SK-N-SH (cell line): ENCODE measurements around the gene CFAP299. TPM values are rescaled to one million over a fixed set of nuclear protein-coding genes. Genes with fewer than 3 reads are reported as not detected.

Experiments
- CTCF ChIA-PET: fragments of 300-600, 350-600 bp; formaldehyde crosslinking; extraction: SDS; loops from one replicate; lab custom pipeline; 2021; lab: Yijun Ruan, JAX
- POLR2A ChIA-PET: fragments of 350-600 bp; sonication (Branson Sonifier 250); formaldehyde crosslinking; extraction: SDS; loops from one replicate; lab custom pipeline; 2020; ENCODE audit warnings: antibody characterized with exemption, inconsistent platforms; lab: Yijun Ruan, JAX
- DNase-seq: peaks from one replicate; pipeline ENCODE4 v3.0.0; 2012
- H2AFZ ChIP-seq: fragments of 200-600 bp; sonication (generic); 2 replicates; pipeline ENCODE4 v1.8.1; 2016; ENCODE audit warnings: antibody characterized with exemption, mild to moderate bottlenecking, low read depth
- H3F3A ChIP-seq: fragments of 200-600 bp; sonication (generic); replicated peaks from 2 replicates; pipeline ENCODE3; 2016; ENCODE audit warnings: antibody characterized with exemption, mild to moderate bottlenecking; ENCODE audit not compliant: insufficient read depth
- H3K27ac ChIP-seq, 2 experiments: fragments of 200-500 bp in 1 of 2; fragments of 200-600 bp in 1 of 2; sonication (Bioruptor generic) in 1 of 2; sonication (generic), shearing (Covaris generic) in 1 of 2; 2 replicates each; pipeline versions ENCODE4 v1.5.1 to v1.6.1; 2014 to 2016; ENCODE audit warnings: low read depth in 2 of 2, inconsistent platforms in 1 of 2, low read length in 1 of 2, mild to moderate bottlenecking in 1 of 2, mixed read lengths in 1 of 2
- H3K27me3 ChIP-seq: fragments of 200-600 bp; sonication (generic), shearing (Covaris generic); 2 replicates; pipeline ENCODE4 v1.6.1; 2016; ENCODE audit warnings: mixed run types; ENCODE audit not compliant: insufficient read depth
- H3K36me3 ChIP-seq, 2 experiments: fragments of 200-500 bp in 1 of 2; fragments of 200-600 bp in 1 of 2; sonication (Bioruptor generic) in 1 of 2; sonication (generic) in 1 of 2; replicated peaks in 1 of 2; 2 replicates each; pipeline versions ENCODE3 to v1.5.1; 2014 to 2016; ENCODE audit warnings: low read length in 1 of 2, mild to moderate bottlenecking in 1 of 2; ENCODE audit not compliant: insufficient read depth in 2 of 2, control insufficient read depth in 1 of 2
- H3K4me1 ChIP-seq, 2 experiments: fragments of 200-500 bp in 1 of 2; fragments of 200-600 bp in 1 of 2; sonication (Bioruptor generic) in 1 of 2; sonication (generic), shearing (Covaris generic) in 1 of 2; 2 replicates each; pipeline versions ENCODE4 v1.5.1 to v1.6.1; 2014 to 2016; ENCODE audit warnings: low read depth in 1 of 2, low read length in 1 of 2, mixed run types in 1 of 2; ENCODE audit not compliant: insufficient read depth in 2 of 2, control insufficient read depth in 1 of 2
- H3K4me2 ChIP-seq: fragments of 200-600 bp; sonication (generic), shearing (Covaris generic); 2 replicates; pipeline ENCODE4 v1.6.1; 2017; ENCODE audit warnings: mixed run types
- H3K4me3 ChIP-seq, 2 experiments: fragments of 200-500 bp in 1 of 2; fragments of 200-600 bp in 1 of 2; sonication (Bioruptor generic) in 1 of 2; sonication (generic), shearing (Covaris generic) in 1 of 2; 2 replicates each; pipeline versions ENCODE4 v1.5.1 to v1.8.1; 2014 to 2016; ENCODE audit warnings: low read depth in 2 of 2, inconsistent platforms in 1 of 2, low read length in 1 of 2, mild to moderate bottlenecking in 1 of 2, mixed read lengths in 1 of 2, moderate library complexity in 1 of 2
- H3K79me2 ChIP-seq: fragments of 200-600 bp; sonication (generic); 2 replicates; pipeline ENCODE4 v1.8.1; 2017; ENCODE audit warnings: mild to moderate bottlenecking; ENCODE audit not compliant: insufficient read depth
- H3K9ac ChIP-seq: fragments of 200-600 bp; sonication (generic); 2 replicates; pipeline ENCODE4 v1.6.1; 2017; ENCODE audit warnings: mixed run types
- H3K9me2 ChIP-seq: fragments of 200-600 bp; sonication (generic); 2 replicates; pipeline ENCODE4 v1.6.1; 2017; ENCODE audit warnings: mixed run types
- H3K9me3 ChIP-seq: fragments of 200-600 bp; sonication (generic); 2 replicates; pipeline ENCODE4 v1.6.1; 2017; ENCODE audit warnings: mixed run types, mild to moderate bottlenecking, moderate library complexity
- H4K20me1 ChIP-seq: fragments of 200-600 bp; sonication (generic); 2 replicates; pipeline ENCODE4 v1.6.1; 2017; ENCODE audit warnings: mild to moderate bottlenecking, mixed run types; ENCODE audit not compliant: insufficient read depth
- CTCF ChIP-seq: fragments of 200-600 bp; sonication (generic); IDR thresholded peaks from 2 replicates; pipeline ENCODE4 v1.6.1; 2017; ENCODE audit warnings: antibody characterized with exemption, mild to moderate bottlenecking, moderate library complexity
- ELF1 ChIP-seq: IDR thresholded peaks from 2 replicates; pipeline ENCODE4 v1.4.0; 2012
- EP300 ChIP-seq, 2 experiments: IDR thresholded peaks; 2 replicates each; pipeline versions ENCODE4 v1.4.0 to v1.6.1; 2012; ENCODE audit warnings: borderline replicate concordance in 1 of 2, low read depth in 1 of 2, low read length in 1 of 2
- FOXJ3 ChIP-seq: sonication (generic); formaldehyde crosslinking; IDR thresholded peaks from 2 replicates; pipeline ENCODE4 v1.5.1; 2020; ENCODE audit warnings: mild to moderate bottlenecking, missing genetic modification reagents
- GATA2 ChIP-seq: sonication (generic); formaldehyde crosslinking; IDR thresholded peaks from 2 replicates; pipeline ENCODE4 v1.5.0; 2020; ENCODE audit warnings: mild to moderate bottlenecking, missing genetic modification reagents
- NFIC ChIP-seq: IDR thresholded peaks from 2 replicates; pipeline ENCODE4 v1.4.0; 2012; ENCODE audit warnings: borderline replicate concordance
- PBX3 ChIP-seq: IDR thresholded peaks from 2 replicates; pipeline ENCODE4; 2012
- POLR2AphosphoS5 ChIP-seq: IDR thresholded peaks from 2 replicates; pipeline ENCODE4 v1.6.1; 2012; ENCODE audit warnings: low read depth, low read length
- REST ChIP-seq: IDR thresholded peaks from 2 replicates; pipeline ENCODE4 v1.6.1; 2012; ENCODE audit warnings: mild to moderate bottlenecking, low read depth, low read length, moderate library complexity
- SIN3A ChIP-seq: IDR thresholded peaks from 2 replicates; pipeline ENCODE4 v1.6.1; 2012; ENCODE audit warnings: low read depth, mild to moderate bottlenecking, low read length, moderate library complexity, borderline replicate concordance
- TCF12 ChIP-seq: IDR thresholded peaks from 2 replicates; pipeline ENCODE4 v1.4.0; 2012
- TEAD4 ChIP-seq: IDR thresholded peaks from 2 replicates; pipeline ENCODE4 v1.4.0; 2012; ENCODE audit warnings: mild to moderate bottlenecking, borderline replicate concordance; ENCODE audit not compliant: insufficient read depth
- WGBS: methylation state at CpG from one replicate; pipeline ENCODE4 v1.1.6; 2017; ENCODE audit warnings: low lambda C conversion rate; 5-methylcytosine and 5-hydroxymethylcytosine counted together
- polyA plus RNA-seq, 3 experiments: library from polyadenylated mRNA; depleted of rRNA; stranded (reverse); fragments of >200 nt; gene quantifications; 2 replicates each; pipeline ENCODE4 v1.2.3, GENCODE V29; 2012
- TF ChIP-seq, protein P1 (sequence below): fragments of 150-350 bp; IDR thresholded peaks from 2 replicates; pipeline ENCODE4 v1.6.1; 2017; ENCODE audit warnings: antibody characterized with exemption, low read length, low read depth, borderline replicate concordance
- TF ChIP-seq, protein P2 (sequence below): fragments of 150-350 bp; IDR thresholded peaks from 2 replicates; pipeline ENCODE4 v1.6.1; 2016; ENCODE audit warnings: mild to moderate bottlenecking, low read depth, low read length
- TF ChIP-seq, protein P3 (sequence below): IDR thresholded peaks from 2 replicates; pipeline ENCODE4 v1.4.0; 2012; ENCODE audit warnings: low read depth, borderline replicate concordance

Gene CFAP299
- polyA plus RNA-seq, 1 of the 3 experiments (the other 2 are of a cell fraction), result 1.2 TPM

DNA sequence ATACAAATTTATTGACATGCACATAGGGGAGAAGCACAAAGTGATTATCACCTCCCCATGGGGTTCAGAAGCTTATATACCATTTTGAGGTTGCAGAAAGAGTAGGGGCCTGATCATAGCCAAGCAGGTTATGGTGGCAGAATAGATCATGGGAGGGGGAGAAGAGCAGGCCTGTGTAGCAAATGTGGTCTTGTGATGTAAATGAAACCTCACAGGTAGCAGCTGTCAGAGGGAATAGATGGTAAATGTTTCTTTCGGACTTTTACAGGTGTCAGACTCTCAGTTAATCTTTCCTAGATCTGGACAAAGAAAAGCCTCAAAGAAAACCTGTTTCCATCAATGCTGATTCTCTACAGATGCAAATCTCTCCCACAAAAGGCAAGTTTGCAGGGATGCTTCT, 84.4 kb downstream of the CFAP299 start:
- H3K79me2 ChIP-seq, result no peaks in the 10 kb centered on the region
- no peaks in the 10 kb centered on the region for H3K36me3 ChIP-seq
- H3K4me3 ChIP-seq, result no peak overlapping the region
- no peak overlapping the region for H3K9ac ChIP-seq
- no peak for DNase-seq
- WGBS, result 75% methylated on average over 1 of the region's 1 CpG
- H3F3A ChIP-seq, result no peaks in the 10 kb centered on the region
- CTCF ChIA-PET, result no interaction called here
- TF ChIP-seq, protein P1, sequence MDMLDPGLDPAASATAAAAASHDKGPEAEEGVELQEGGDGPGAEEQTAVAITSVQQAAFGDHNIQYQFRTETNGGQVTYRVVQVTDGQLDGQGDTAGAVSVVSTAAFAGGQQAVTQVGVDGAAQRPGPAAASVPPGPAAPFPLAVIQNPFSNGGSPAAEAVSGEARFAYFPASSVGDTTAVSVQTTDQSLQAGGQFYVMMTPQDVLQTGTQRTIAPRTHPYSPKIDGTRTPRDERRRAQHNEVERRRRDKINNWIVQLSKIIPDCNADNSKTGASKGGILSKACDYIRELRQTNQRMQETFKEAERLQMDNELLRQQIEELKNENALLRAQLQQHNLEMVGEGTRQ, result no peak
- no peak for TF ChIP-seq POLR2AphosphoS5
- no peak for TF ChIP-seq NFIC
- TF ChIP-seq CTCF, result no peak
- TF ChIP-seq ELF1, result no peak
- TF ChIP-seq SIN3A, result no peak
- TF ChIP-seq, protein P2, sequence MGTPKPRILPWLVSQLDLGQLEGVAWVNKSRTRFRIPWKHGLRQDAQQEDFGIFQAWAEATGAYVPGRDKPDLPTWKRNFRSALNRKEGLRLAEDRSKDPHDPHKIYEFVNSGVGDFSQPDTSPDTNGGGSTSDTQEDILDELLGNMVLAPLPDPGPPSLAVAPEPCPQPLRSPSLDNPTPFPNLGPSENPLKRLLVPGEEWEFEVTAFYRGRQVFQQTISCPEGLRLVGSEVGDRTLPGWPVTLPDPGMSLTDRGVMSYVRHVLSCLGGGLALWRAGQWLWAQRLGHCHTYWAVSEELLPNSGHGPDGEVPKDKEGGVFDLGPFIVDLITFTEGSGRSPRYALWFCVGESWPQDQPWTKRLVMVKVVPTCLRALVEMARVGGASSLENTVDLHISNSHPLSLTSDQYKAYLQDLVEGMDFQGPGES, result no peak
- TF ChIP-seq FOXJ3 (CRISPR knock-in tag), result no peak
- TF ChIP-seq GATA2 (CRISPR knock-in tag), result no peak
- TF ChIP-seq TEAD4, result no peak
- TF ChIP-seq REST, result no peak
- TF ChIP-seq PBX3, result no peak
- TF ChIP-seq, protein P3, sequence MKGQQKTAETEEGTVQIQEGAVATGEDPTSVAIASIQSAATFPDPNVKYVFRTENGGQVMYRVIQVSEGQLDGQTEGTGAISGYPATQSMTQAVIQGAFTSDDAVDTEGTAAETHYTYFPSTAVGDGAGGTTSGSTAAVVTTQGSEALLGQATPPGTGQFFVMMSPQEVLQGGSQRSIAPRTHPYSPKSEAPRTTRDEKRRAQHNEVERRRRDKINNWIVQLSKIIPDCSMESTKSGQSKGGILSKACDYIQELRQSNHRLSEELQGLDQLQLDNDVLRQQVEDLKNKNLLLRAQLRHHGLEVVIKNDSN, result no peak
- TF ChIP-seq EP300 (IDR thresholded peaks at IDR 0.05; ENCODE audit: borderline replicate concordance in 1 of 2, low read depth in 1 of 2, low read length in 1 of 2), result no peak
- no peak for TF ChIP-seq TCF12
- TF ChIP-seq, all 33 proteins: peak for 0
- no peaks in the 10 kb centered on the region for H3K27me3 ChIP-seq
- no peaks in the 10 kb centered on the region for H3K4me1 ChIP-seq
- POLR2A ChIA-PET, result no interaction called here
- H2AFZ ChIP-seq, result no peak overlapping the region
- no peaks in the 10 kb centered on the region for H3K9me2 ChIP-seq
- H3K4me2 ChIP-seq, result no peak overlapping the region
- H3K9me3 ChIP-seq, result no peaks in the 10 kb centered on the region
- no peaks in the 10 kb centered on the region for H4K20me1 ChIP-seq
- no peak overlapping the region for H3K27ac ChIP-seq
